GM19467 (cell line): ENCODE results near the gene GZMB.
"Not testable (repeated sequence)": the region's sequence is repeated elsewhere in the genome, so short reads cannot be mapped to it uniquely, and the experiment has no call there.

Experiments
- ATAC-seq: cut with Tn5 transposase; IDR thresholded peaks from one replicate; pipeline ENCODE4 v1.9.1; 2021; ENCODE audit warnings: mild to moderate bottlenecking, moderate library complexity; ENCODE audit not compliant: unreplicated experiment

GZMB gene

GRCh38 chr14:24631749-24632335 is 2.1 kb downstream of the GZMB start:
- no peak for ATAC-seq

GRCh38 chr14:24630872-24631477 is 3.0 kb downstream of the GZMB start:
- no peak for ATAC-seq

GRCh38 chr14:24630087-24630871 is 3.7 kb downstream of the GZMB start:
- no peak for ATAC-seq

GRCh38 chr14:24629521-24629920 is 4.5 kb downstream of the GZMB start:
- no peak for ATAC-seq

GRCh38 chr14:24613747-24614146 is 20.2 kb downstream of the GZMB start:
- ATAC-seq, result no peak

- no peak for ATAC-seq
Observed at GRCh38 chr14:24613241-24613640, 20.7 kb downstream of the GZMB start.

GRCh38 chr14:24612196-24612595 is 21.8 kb downstream of the GZMB start:
- ATAC-seq, result no peak

GRCh38 chr14:24609655-24610344 is 24.2 kb downstream of the GZMB start, which contains the start of gene GZMH:
Gene GZMH, minus strand, starts transcription at chr14:24609685. Its CDS starts 72 bp downstream, at chr14:24609613.
- ATAC-seq, result no peak

- ATAC-seq, result no peak
Observed at GRCh38 chr14:24607635-24608514, 26.1 kb downstream of the GZMB start.

- no peak for ATAC-seq
Observed at GRCh38 chr14:24607081-24607480, 26.9 kb downstream of the GZMB start.

GRCh38 chr14:24606297-24606696 is 27.7 kb downstream of the GZMB start:
- no peak for ATAC-seq

- peak; percentile 86 for ATAC-seq
Observed at GRCh38 chr14:24605435-24606190, 28.4 kb downstream of the GZMB start.

- no peak for ATAC-seq
Observed at GRCh38 chr14:24597403-24597802, 36.6 kb downstream of the GZMB start.

GRCh38 chr14:24595073-24595808 is 38.7 kb downstream of the GZMB start:
- no peak for ATAC-seq

GRCh38 chr14:24591004-24591403 is 43.0 kb downstream of the GZMB start:
- ATAC-seq, result not testable (repeated sequence)

- not testable (repeated sequence) for ATAC-seq
Observed at GRCh38 chr14:24584402-24584801, 49.6 kb downstream of the GZMB start.
